ENCODE results near the gene SAP30BP.

Gene SAP30BP

GRCh38 chr17:75688209-75688825 lies 21.2 kb downstream of the SAP30BP start:
- H3K4me3 ChIP-seq, result no peak overlapping the region
- H3K4me1 ChIP-seq, result peaks cover 0 to 58% (median 22%) of the 10 kb centered on the region in 4 donors

GRCh38 chr17:75689441-75689873 lies 22.3 kb downstream of the SAP30BP start:
- Histone ChIP-seq H3K9me3 (no peaks in the 10 kb centered on the region), H3K4me1 (peaks cover 0 to 63% (median 26%) of the 10 kb centered on the region in 4 donors), H3K36me3 (peaks cover 0 to 19% (median 14%) of the 10 kb centered on the region in 3 donors), H3K27ac (no peak overlapping the region), H3K4me3 (no peak overlapping the region), H3K27me3 (no peaks in the 10 kb centered on the region)
- no peak for DNase-seq
- intact Hi-C loops (cut with DNase I; ENCODE audit: low total_unique reads), result no loop called here
- TF ChIP-seq CTCF (IDR thresholded peaks at IDR 0.05), result no peak

More at GRCh38 chr17:75688209-75688825, 21.2 kb downstream of the SAP30BP start:
- H3K27me3 ChIP-seq, result no peaks in the 10 kb centered on the region
- H3K27ac ChIP-seq, result peak overlapping the region in 1 of 2 donors; percentile 1
- no peaks in the 10 kb centered on the region for H3K9me3 ChIP-seq
- peaks cover 0 to 19% (median 14%) of the 10 kb centered on the region in 3 donors for H3K36me3 ChIP-seq
- no peak for TF ChIP-seq CTCF (IDR thresholded peaks at IDR 0.05)
- no peak for DNase-seq
- intact Hi-C loops (cut with DNase I; ENCODE audit: low total_unique reads), result no loop called here

DNA sequence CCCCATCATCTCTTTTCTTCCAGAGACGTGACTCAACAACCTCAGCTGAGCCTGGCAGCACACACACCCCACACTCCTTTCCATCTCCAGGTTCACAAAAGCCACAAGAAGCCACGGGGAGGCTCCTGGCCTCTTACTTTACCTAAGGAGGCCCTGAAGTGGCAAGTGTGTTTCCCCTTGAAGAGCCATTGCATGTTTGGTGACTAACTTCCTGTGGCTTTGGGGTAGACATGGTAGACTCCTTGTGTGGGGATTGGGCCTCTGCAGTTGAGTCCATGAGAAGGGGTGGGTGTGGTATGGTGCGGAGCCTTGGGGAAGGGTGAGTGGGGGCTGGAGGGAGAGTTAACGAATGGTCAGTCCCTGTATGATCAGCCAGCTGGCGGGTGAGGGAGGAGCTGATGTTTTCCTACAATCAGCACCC lies 24.2 kb downstream of the SAP30BP start:
- Histone ChIP-seq H3K27me3 (no peaks in the 10 kb centered on the region), H3K27ac (peak overlapping the region; percentile 89 to 95), H3K36me3 (peaks cover 0 to 26% (median 15%) of the 10 kb centered on the region in 3 donors), H3K4me1 (peaks cover 0 to 63% (median 30%) of the 10 kb centered on the region in 4 donors), H3K4me3 (no peak overlapping the region), H3K9me3 (no peaks in the 10 kb centered on the region)
- intact Hi-C loops (cut with DNase I; ENCODE audit: low total_unique reads), result no loop called here
- no peak for TF ChIP-seq CTCF (IDR thresholded peaks at IDR 0.05)
- no peak for DNase-seq

DNA sequence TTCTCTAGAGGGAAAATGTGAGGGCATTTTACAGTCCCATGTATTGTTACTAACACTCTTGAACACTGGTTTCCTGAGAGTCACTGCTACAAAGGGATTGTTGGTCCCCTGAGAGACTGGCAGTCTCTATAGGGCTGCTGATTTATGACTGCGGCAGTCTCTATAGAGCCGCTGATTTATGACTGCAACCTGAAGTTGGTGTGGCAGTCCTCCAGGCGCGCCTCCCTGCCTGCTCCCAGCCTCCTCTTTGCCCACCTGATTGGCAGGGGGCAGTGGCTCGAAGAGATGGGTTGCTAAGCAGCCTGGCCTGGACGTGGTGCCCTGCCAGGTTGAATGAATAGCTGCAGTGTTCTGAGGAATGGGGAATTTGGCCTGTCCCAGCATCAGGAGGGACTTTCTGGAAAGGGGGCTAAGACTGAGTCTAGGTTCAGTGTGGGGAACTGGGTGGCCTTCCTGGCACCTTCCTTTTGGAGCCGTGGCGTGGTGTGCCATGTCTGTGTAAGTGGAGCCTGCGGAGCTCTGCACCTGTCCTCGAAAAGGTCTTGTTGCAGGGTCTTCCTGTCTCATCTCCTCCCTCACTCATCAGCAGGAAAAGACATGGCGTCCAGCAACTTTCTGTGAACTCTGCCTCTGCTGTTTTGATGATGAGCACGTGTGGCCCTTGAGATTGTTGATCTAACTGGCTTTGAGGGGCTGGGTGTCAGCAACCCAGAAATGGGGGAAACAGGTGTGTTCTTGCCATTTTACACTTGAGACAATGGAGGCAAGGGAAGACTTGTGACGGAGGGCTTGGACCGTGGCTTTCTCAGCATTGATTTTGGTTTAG lies 24.9 kb downstream of the SAP30BP start:
- intact Hi-C loops (cut with DNase I; ENCODE audit: low total_unique reads), result no loop called here
- no peaks in the 10 kb centered on the region for H3K27me3 ChIP-seq
- peak overlapping the region; percentile 89 to 95 for H3K27ac ChIP-seq
- peaks cover 0 to 66% (median 30%) of the 10 kb centered on the region in 4 donors for H3K4me1 ChIP-seq
- TF ChIP-seq CTCF (IDR thresholded peaks at IDR 0.05), result no peak
- no peak for DNase-seq
- no peaks in the 10 kb centered on the region for H3K9me3 ChIP-seq
- H3K4me3 ChIP-seq, result no peak overlapping the region
- peaks cover 0 to 29% (median 19%) of the 10 kb centered on the region in 3 donors for H3K36me3 ChIP-seq

- Histone ChIP-seq H3K27ac (peak overlapping the region; percentile 89 to 95), H3K4me3 (peak overlapping the region in 1 of 2 donors; percentile 15), H3K36me3 (peaks cover 7 to 39% (median 28%) of the 10 kb centered on the region in 3 donors), H3K27me3 (no peaks in the 10 kb centered on the region), H3K9me3 (no peaks in the 10 kb centered on the region), H3K4me1 (peaks cover 0 to 75% (median 30%) of the 10 kb centered on the region in 4 donors)
- no peak for DNase-seq
- no peak for TF ChIP-seq CTCF (IDR thresholded peaks at IDR 0.05)
- intact Hi-C loops (cut with DNase I; ENCODE audit: low total_unique reads), result no loop called here
Observed at GRCh38 chr17:75692976-75693375, 25.8 kb downstream of the SAP30BP start.

Data from tibial artery (tissue), 4 donors.